Iris pigment epithelial cell (primary cell): ENCODE results near the gene VEGFA.

Source experiments
- DNase-seq: peaks from one replicate; pipeline ENCODE4 v3.0.0-alpha.2; 2011; ENCODE audit warnings: low read depth

The VEGFA gene

GRCh38 chr6:43738877-43739641 lies 31.0 kb upstream of the VEGFA start:
- DNase-seq: no peak

DNA sequence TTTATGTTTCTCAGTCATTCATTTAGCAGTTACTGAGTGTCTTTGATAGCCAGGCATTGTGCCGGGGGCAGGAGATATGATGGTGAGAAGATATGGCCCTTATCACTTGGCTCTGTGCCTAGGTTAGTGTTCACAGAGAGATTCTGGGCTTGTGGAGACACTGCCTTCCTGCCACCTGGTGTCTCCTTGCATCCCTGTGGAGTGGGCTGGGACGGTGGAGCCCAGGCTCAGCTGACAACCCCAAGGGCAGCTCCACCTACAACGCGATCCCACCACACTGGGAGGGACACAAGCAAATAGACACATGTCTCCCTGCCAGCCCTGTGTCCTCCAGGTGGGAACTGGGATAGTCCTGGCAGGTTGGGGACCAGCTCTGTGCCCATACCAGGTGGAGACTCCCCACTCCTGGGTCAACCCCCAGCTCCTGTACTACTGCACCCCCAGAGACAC lies 30.3 kb upstream of the VEGFA start:
- DNase-seq: no peak

GRCh38 chr6:43740321-43740960 lies 29.6 kb upstream of the VEGFA start:
- DNase-seq: no peak

- DNase-seq: no peak
These were observed 28.8 kb upstream of the VEGFA start for GRCh38 chr6:43740961-43741764.

GRCh38 chr6:43741829-43742228 lies 28.2 kb upstream of the VEGFA start:
- DNase-seq: no peak

DNA sequence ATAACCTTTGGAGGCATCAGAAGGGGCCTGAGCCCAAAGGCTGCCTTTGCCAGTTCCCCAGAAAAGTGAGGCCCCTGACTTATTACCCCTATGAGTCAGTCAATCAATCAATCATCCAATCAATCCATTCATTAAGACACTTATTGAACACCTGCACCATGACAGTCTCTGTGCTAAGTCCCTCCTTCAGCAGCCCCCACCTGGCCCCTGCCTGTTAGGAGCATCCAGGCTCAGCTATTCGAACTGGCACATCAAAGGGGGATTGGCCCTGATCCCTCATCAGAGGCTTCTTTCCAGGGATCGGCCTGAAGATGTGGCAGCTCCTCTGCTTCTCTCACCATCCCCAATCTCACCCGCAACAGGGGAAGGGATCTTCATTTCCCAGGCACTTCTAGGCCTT lies 27.7 kb upstream of the VEGFA start:
- no peak for DNase-seq

DNA sequence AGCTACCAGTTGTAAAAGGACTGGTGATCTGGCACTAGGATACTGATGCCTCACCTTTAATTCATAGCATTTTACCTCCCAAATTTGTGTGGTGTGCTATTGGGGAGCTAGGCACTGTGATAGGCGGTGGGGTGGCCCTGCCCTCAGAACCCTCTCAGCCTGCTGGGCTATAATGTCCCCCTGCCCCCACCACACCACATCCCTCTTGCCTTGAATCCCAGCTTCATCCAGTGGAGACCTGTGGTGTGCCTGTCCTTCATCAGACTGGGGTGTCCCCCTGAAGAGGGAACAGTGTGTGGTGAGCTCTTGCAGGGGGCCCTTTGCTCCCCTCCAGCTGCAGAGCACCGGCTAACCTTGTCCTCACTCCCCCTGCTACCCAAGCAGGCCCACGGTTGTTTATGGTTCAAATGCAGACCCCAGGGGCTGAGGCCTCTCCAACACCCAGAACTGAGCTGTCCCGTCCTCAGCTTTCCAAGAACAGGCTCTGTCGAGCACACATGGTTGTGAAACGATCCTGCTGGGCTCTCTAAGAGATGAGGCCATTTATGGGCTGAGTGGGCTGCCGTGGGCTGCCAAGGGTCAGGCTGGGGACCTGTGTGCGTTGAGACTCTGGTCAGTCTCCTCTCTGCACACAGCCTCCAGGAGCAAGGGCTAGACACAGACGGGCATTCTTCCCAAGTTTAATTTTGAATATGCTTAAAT lies 26.9 kb upstream of the VEGFA start:
- DNase-seq: no peak

DNA sequence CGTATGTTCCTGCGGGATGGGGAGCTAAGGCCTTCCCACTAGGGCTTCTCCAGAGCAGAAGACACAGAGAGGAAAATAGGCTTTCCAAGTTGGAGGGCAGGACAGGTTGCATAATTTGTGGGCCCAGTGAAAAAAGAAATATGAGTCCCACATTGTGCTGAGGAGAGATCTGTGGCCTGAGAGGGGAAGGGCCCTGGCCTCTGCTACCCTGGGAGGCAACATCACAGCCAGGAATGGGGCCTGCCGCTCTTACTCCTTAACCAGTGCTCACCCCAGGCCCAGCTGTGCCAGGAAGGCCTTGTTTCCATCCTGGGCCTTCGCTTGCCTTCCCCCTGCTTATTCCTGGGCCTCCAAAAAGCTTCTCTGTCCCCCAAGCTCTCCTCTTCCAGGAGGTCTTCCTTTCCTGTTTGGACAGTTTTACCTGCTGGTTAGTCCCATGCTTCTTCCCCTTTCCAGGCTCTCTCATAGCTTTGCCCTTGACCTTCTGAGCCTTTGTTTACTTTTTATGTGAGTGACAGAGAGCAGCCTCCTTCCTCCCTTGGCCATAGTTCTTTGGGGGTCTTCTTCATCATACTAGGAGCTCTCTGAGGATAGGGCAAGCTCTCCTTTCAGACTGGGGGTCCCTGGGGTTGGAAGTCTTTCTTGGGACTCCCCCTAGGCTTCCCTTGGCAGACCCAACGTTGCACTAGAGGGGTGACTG lies 26.2 kb upstream of the VEGFA start:
- DNase-seq: no peak

- DNase-seq: no peak
These were observed 25.5 kb upstream of the VEGFA start for GRCh38 chr6:43744491-43744890.

GRCh38 chr6:43744931-43745727 lies 24.9 kb upstream of the VEGFA start:
- no peak for DNase-seq

GRCh38 chr6:43746071-43746470 lies 23.9 kb upstream of the VEGFA start:
- no peak for DNase-seq

DNA sequence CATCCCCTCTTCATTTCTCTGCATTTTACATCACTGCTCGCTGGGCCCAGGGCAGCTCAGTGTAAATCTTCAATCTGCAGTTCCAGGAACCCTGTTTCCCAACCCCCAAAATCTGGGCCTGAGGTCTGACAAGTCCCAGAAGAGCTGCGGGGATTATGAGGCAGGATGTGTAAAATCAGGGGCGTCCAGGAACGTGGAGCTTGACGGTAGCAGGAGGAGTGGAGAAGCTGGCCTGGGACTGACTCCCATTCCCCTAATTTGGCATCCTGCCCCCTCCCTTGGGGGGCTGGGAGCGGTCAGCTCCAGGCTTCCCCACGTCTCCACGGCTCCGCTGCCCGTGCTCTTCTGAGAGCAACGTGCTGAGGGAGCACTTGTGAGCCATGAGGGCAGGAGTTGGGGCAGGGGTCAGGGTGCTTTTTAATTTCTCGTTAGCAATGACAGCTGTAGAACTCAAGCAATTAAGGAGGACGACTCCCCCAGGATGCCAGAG lies 23.4 kb upstream of the VEGFA start:
- no peak for DNase-seq

- DNase-seq: no peak
These were observed 22.2 kb upstream of the VEGFA start for GRCh38 chr6:43747784-43748183.

- DNase-seq: no peak
These were observed 21.2 kb upstream of the VEGFA start for GRCh38 chr6:43748765-43749164.

- no peak for DNase-seq
These were observed 20.6 kb upstream of the VEGFA start for GRCh38 chr6:43749461-43749860.

DNA sequence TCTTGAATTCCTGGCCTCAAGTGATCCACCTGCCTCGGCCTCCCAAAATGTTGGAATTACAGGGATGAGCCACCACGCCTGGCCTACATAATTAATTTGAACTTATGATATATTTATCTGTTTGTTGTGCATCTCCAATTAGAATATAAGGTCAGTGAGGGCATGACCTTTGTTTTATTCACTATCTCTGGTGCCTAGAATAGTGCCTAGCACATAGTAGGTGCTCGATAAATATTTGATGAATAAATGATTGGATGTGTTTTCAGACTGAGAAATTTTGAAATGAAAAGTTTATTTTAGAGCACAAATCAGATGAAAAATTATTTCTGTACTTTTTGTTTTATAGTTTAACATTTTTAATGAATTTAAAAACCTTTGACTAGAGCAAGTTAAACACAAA lies 19.4 kb upstream of the VEGFA start:
- no peak for DNase-seq

DNA sequence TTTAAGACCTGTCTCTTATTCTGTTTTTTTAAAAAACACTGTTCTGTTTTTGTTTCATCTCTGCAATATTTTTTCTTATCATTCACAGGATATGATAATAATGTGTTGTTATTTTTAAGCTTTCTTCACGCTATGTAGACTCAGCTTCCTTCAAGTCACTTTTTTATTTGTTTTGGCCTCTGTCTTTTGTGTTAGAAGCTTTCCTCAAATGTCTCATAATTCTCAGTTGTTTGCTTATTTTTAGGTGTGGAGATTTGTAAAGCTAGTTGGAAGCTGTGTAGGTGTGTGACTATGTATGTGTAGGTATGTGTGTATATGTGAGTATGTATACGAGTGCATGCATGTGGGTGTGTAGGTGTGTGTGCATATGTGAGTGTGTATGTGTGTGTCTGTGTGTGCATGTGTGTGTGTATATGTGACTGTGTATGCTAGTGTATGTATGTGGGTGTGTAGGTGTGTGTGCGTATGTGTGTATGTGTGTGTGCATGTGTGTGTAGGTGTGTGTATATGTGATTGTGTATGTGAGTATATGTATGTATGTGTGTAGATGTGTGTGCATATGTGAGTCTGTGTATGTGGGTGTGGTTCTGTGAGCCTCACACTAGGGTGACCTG lies 16.3 kb upstream of the VEGFA start:
- DNase-seq: no peak

- no peak for DNase-seq
These were observed 11.9 kb upstream of the VEGFA start for GRCh38 chr6:43757966-43758616.

DNA sequence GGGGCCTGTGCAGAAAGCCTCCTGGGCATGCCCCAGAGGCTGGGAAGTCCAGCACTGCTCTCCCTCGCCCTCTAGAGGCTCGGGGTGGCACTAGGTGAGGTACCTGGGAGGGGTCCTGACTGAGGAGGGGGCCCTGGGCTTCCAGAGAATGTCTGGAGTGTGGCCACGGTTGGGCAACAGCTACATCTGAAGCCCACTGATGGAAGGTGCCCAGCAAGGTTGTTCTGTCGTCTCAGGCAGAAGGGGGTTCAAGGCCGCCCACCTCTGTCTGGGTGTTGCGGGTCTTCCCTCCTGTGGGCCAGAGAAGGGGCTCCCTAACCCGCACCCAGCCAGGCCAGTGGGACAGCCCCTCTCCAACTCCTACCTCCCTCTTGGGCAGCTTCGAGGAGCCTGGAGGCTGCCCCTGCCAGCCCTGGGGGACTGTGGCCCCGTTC lies 11.4 kb upstream of the VEGFA start:
- DNase-seq: no peak
